ENCODE measurements around the gene IMPA2. TPM values are rescaled to one million over a fixed set of nuclear protein-coding genes. Genes with fewer than 3 reads are reported as not detected.

IMPA2 gene
- polyA plus RNA-seq (2013) = 43.9 and 45.4 TPM in 2 replicates

- peak within 1 kb of the TSS; percentile 48 for H3K14ac ChIP-seq (ENCODE audit: low read length)
- peak within 1 kb of the TSS; percentile 38 for H3K18ac ChIP-seq (ENCODE audit: low read length)
- no peak within 1 kb of the TSS for H3K23ac ChIP-seq (ENCODE audit: low read length)
- H2AK5ac ChIP-seq (ENCODE audit: low read length) = no peak within 1 kb of the TSS
- peak within 1 kb of the TSS; percentile 91 for H2AFZ ChIP-seq (ENCODE audit: insufficient read depth, low read length, poor library complexity)
- peak within 1 kb of the TSS; percentile 76 for H4K8ac ChIP-seq (ENCODE audit: low read depth, low read length)
- peak within 1 kb of the TSS; percentile 82 for H3K4me3 ChIP-seq (ENCODE audit: low read depth, low read length)
- peaks cover 3 to 12% of the 10 kb centered on the region in 2 experiments for H3K4me1 ChIP-seq (ENCODE audit: control insufficient read depth in 1 of 2, insufficient read depth in 2 of 2, low read length in 2 of 2)
- H3K27me3 ChIP-seq (ENCODE audit: insufficient read depth, low read length) = no peaks in the 10 kb centered on the region
- peaks cover 10% of the 10 kb centered on the region for H3K79me1 ChIP-seq (ENCODE audit: low read length)
- H3K9ac ChIP-seq (ENCODE audit: low read length) = peak within 1 kb of the TSS; percentile 62
- no peaks in the 10 kb centered on the region for H3K36me3 ChIP-seq (ENCODE audit: control insufficient read depth in 1 of 2, insufficient read depth in 2 of 2, low read length in 2 of 2)
- H2BK12ac ChIP-seq (ENCODE audit: low read length) = no peak within 1 kb of the TSS
- peak within 1 kb of the TSS; percentile 10 for H4K12ac ChIP-seq (ENCODE audit: low read depth, low read length)
- peak within 1 kb of the TSS; percentile 95 for H3K4me2 ChIP-seq (ENCODE audit: low read length)
- H2BK120ac ChIP-seq (ENCODE audit: insufficient read depth, low read length, poor library complexity) = peak within 1 kb of the TSS; percentile 62
- H3K9me3 ChIP-seq (ENCODE audit: insufficient read depth, low read depth, low read length) = no peaks in the 10 kb centered on the region
- WGBS (ENCODE audit: extremely low coverage, insufficient coverage, insufficient read length) = no CpG with 5 or more reads among the region's 42 CpGs
- peak within 1 kb of the TSS; percentile 83 for H3K27ac ChIP-seq (ENCODE audit: low read depth, low read length)
- peaks cover 6% of the 10 kb centered on the region for H3K79me2 ChIP-seq (ENCODE audit: control insufficient read depth, insufficient read depth, low read length, poor library complexity)
- peak within 1 kb of the TSS; percentile 67 for H4K91ac ChIP-seq (ENCODE audit: low read depth, low read length)
- peak within 1 kb of the TSS; percentile 23 for H3K4ac ChIP-seq (ENCODE audit: low read depth, low read length)
- DNase-seq = no peak
- peak within 1 kb of the TSS; percentile 60 for H2BK5ac ChIP-seq (ENCODE audit: low read depth, low read length, poor library complexity)
Measured at GRCh38 chr18:11981192-11981542, at the start of gene IMPA2. Gene IMPA2 (plus strand): TSS chr18:11981507. CDS start chr18:11981670, 163 bp downstream.

GRCh38 chr18:11932393-11932792, 48.9 kb upstream of the IMPA2 start:
- no peaks in the 10 kb centered on the region for H3K36me3 ChIP-seq (ENCODE audit: control insufficient read depth in 1 of 2, insufficient read depth in 2 of 2, low read length in 2 of 2)
- H4K91ac ChIP-seq (ENCODE audit: low read depth, low read length) = no peak overlapping the region
- no peak overlapping the region for H3K23ac ChIP-seq (ENCODE audit: low read length)
- H2AK5ac ChIP-seq (ENCODE audit: low read length) = no peak overlapping the region
- H3K4me2 ChIP-seq (ENCODE audit: low read length) = no peak overlapping the region
- H3K79me1 ChIP-seq (ENCODE audit: low read length) = no peaks in the 10 kb centered on the region
- H2AFZ ChIP-seq (ENCODE audit: insufficient read depth, low read length, poor library complexity) = no peak overlapping the region
- no peak overlapping the region for H3K4ac ChIP-seq (ENCODE audit: low read depth, low read length)
- no peak overlapping the region for H3K9ac ChIP-seq (ENCODE audit: low read length)
- H4K12ac ChIP-seq (ENCODE audit: low read depth, low read length) = no peak overlapping the region
- no peaks in the 10 kb centered on the region for H3K79me2 ChIP-seq (ENCODE audit: control insufficient read depth, insufficient read depth, low read length, poor library complexity)
- no peak overlapping the region for H3K18ac ChIP-seq (ENCODE audit: low read length)
- H3K4me3 ChIP-seq (ENCODE audit: low read depth, low read length) = no peak overlapping the region
- peaks cover under 1 to 4% of the 10 kb centered on the region in 2 experiments for H3K4me1 ChIP-seq (ENCODE audit: control insufficient read depth in 1 of 2, insufficient read depth in 2 of 2, low read length in 2 of 2)
- no peak overlapping the region for H3K14ac ChIP-seq (ENCODE audit: low read length)
- H2BK5ac ChIP-seq (ENCODE audit: low read depth, low read length, poor library complexity) = no peak overlapping the region
- H2BK120ac ChIP-seq (ENCODE audit: insufficient read depth, low read length, poor library complexity) = no peak overlapping the region
- no peak overlapping the region for H2BK12ac ChIP-seq (ENCODE audit: low read length)
- WGBS (ENCODE audit: extremely low coverage, insufficient coverage, insufficient read length) = no CpG with 5 or more reads among the region's 14 CpGs
- no peaks in the 10 kb centered on the region for H3K9me3 ChIP-seq (ENCODE audit: insufficient read depth, low read depth, low read length)
- no peaks in the 10 kb centered on the region for H3K27me3 ChIP-seq (ENCODE audit: insufficient read depth, low read length)
- H4K8ac ChIP-seq (ENCODE audit: low read depth, low read length) = no peak overlapping the region
- no peak overlapping the region for H3K27ac ChIP-seq (ENCODE audit: low read depth, low read length)
- no peak for DNase-seq

GRCh38 chr18:11937874-11938478, 43.3 kb upstream of the IMPA2 start:
- H2AK5ac ChIP-seq (ENCODE audit: low read length) = no peak overlapping the region
- no peak overlapping the region for H4K91ac ChIP-seq (ENCODE audit: low read depth, low read length)
- H3K27me3 ChIP-seq (ENCODE audit: insufficient read depth, low read length) = no peaks in the 10 kb centered on the region
- no peak overlapping the region for H3K14ac ChIP-seq (ENCODE audit: low read length)
- H3K23ac ChIP-seq (ENCODE audit: low read length) = no peak overlapping the region
- no peaks in the 10 kb centered on the region for H3K4me1 ChIP-seq (ENCODE audit: control insufficient read depth in 1 of 2, insufficient read depth in 2 of 2, low read length in 2 of 2)
- no peak overlapping the region for H2BK120ac ChIP-seq (ENCODE audit: insufficient read depth, low read length, poor library complexity)
- no peak overlapping the region for H4K12ac ChIP-seq (ENCODE audit: low read depth, low read length)
- no CpG with 5 or more reads among the region's 4 CpGs for WGBS (ENCODE audit: extremely low coverage, insufficient coverage, insufficient read length)
- H3K18ac ChIP-seq (ENCODE audit: low read length) = no peak overlapping the region
- H3K79me1 ChIP-seq (ENCODE audit: low read length) = no peaks in the 10 kb centered on the region
- H3K9ac ChIP-seq (ENCODE audit: low read length) = no peak overlapping the region
- no peak overlapping the region for H3K4me2 ChIP-seq (ENCODE audit: low read length)
- H3K4me3 ChIP-seq (ENCODE audit: low read depth, low read length) = no peak overlapping the region
- peak; percentile 85 to 95 for DNase-seq
- H3K9me3 ChIP-seq (ENCODE audit: insufficient read depth, low read depth, low read length) = no peaks in the 10 kb centered on the region
- no peak overlapping the region for H3K27ac ChIP-seq (ENCODE audit: low read depth, low read length)
- no peak overlapping the region for H2BK5ac ChIP-seq (ENCODE audit: low read depth, low read length, poor library complexity)
- H3K4ac ChIP-seq (ENCODE audit: low read depth, low read length) = no peak overlapping the region
- H3K79me2 ChIP-seq (ENCODE audit: control insufficient read depth, insufficient read depth, low read length, poor library complexity) = no peaks in the 10 kb centered on the region
- no peak overlapping the region for H2AFZ ChIP-seq (ENCODE audit: insufficient read depth, low read length, poor library complexity)
- H4K8ac ChIP-seq (ENCODE audit: low read depth, low read length) = no peak overlapping the region
- H3K36me3 ChIP-seq (ENCODE audit: control insufficient read depth in 1 of 2, insufficient read depth in 2 of 2, low read length in 2 of 2) = no peaks in the 10 kb centered on the region
- H2BK12ac ChIP-seq (ENCODE audit: low read length) = no peak overlapping the region

GRCh38 chr18:11940956-11941355, 40.4 kb upstream of the IMPA2 start:
- H3K27me3 ChIP-seq (ENCODE audit: insufficient read depth, low read length) = no peaks in the 10 kb centered on the region
- no peak overlapping the region for H3K4ac ChIP-seq (ENCODE audit: low read depth, low read length)
- H2BK120ac ChIP-seq (ENCODE audit: insufficient read depth, low read length, poor library complexity) = no peak overlapping the region
- H3K4me3 ChIP-seq (ENCODE audit: low read depth, low read length) = no peak overlapping the region
- no peak overlapping the region for H2AFZ ChIP-seq (ENCODE audit: insufficient read depth, low read length, poor library complexity)
- H4K8ac ChIP-seq (ENCODE audit: low read depth, low read length) = no peak overlapping the region
- H3K23ac ChIP-seq (ENCODE audit: low read length) = no peak overlapping the region
- no peak overlapping the region for H3K14ac ChIP-seq (ENCODE audit: low read length)
- peaks cover 2% of the 10 kb centered on the region for H3K9me3 ChIP-seq (ENCODE audit: insufficient read depth, low read depth, low read length)
- H3K4me1 ChIP-seq (ENCODE audit: control insufficient read depth in 1 of 2, insufficient read depth in 2 of 2, low read length in 2 of 2) = peaks cover 2% of the 10 kb centered on the region in 2 experiments
- H3K27ac ChIP-seq (ENCODE audit: low read depth, low read length) = no peak overlapping the region
- no peak overlapping the region for H3K4me2 ChIP-seq (ENCODE audit: low read length)
- H3K36me3 ChIP-seq (ENCODE audit: control insufficient read depth in 1 of 2, insufficient read depth in 2 of 2, low read length in 2 of 2) = no peaks in the 10 kb centered on the region
- no CpG with 5 or more reads among the region's 2 CpGs for WGBS (ENCODE audit: extremely low coverage, insufficient coverage, insufficient read length)
- no peak overlapping the region for H2AK5ac ChIP-seq (ENCODE audit: low read length)
- H3K79me2 ChIP-seq (ENCODE audit: control insufficient read depth, insufficient read depth, low read length, poor library complexity) = no peaks in the 10 kb centered on the region
- H2BK5ac ChIP-seq (ENCODE audit: low read depth, low read length, poor library complexity) = no peak overlapping the region
- no peak overlapping the region for H3K18ac ChIP-seq (ENCODE audit: low read length)
- no peak overlapping the region for H4K12ac ChIP-seq (ENCODE audit: low read depth, low read length)
- no peak overlapping the region for H4K91ac ChIP-seq (ENCODE audit: low read depth, low read length)
- H3K79me1 ChIP-seq (ENCODE audit: low read length) = peaks cover 1% of the 10 kb centered on the region
- no peak for DNase-seq
- no peak overlapping the region for H2BK12ac ChIP-seq (ENCODE audit: low read length)
- no peak overlapping the region for H3K9ac ChIP-seq (ENCODE audit: low read length)
